HepG2 (cell line): ENCODE results near the gene MYL6B. TPM values are rescaled to one million over a fixed set of nuclear protein-coding genes. Genes with fewer than 3 reads are reported as not detected.

Experiments
- ATF3 ChIP-seq: sonication (generic); formaldehyde crosslinking; IDR thresholded peaks from 2 replicates; pipeline ENCODE4 v1.4.0; 2020; ENCODE audit warnings: missing genetic modification reagents
- ATF4 ChIP-seq, 2 experiments: fragments of 450-650 bp in 1 of 2; sonication (generic) in 1 of 2; formaldehyde crosslinking; IDR thresholded peaks; 2 replicates each; pipeline versions ENCODE4 v1.5.0 to v1.8.0; 2020 to 2022; ENCODE audit warnings: mild to moderate bottlenecking in 1 of 2, missing genetic modification reagents in 1 of 2
- CEBPG ChIP-seq: IDR thresholded peaks from 2 replicates; pipeline ENCODE4 v1.6.1; 2016
- HOXA3 ChIP-seq: sonication (generic); formaldehyde crosslinking; IDR thresholded peaks from 2 replicates; pipeline ENCODE4 v1.5.0; 2020; ENCODE audit warnings: missing genetic modification reagents
- KLF15 ChIP-seq: sonication (generic); formaldehyde crosslinking; IDR thresholded peaks from 2 replicates; pipeline ENCODE4 v1.8.1; 2023; ENCODE audit warnings: borderline replicate concordance, mild to moderate bottlenecking, inconsistent platforms, missing genetic modification reagents, mixed read lengths
- RAD51 ChIP-seq: fragments of 450-650 bp; IDR thresholded peaks from 2 replicates; pipeline ENCODE4 v1.6.1; 2016; ENCODE audit warnings: borderline replicate concordance
- RBFOX2 ChIP-seq: fragments of 200-400 bp; formaldehyde crosslinking; IDR thresholded peaks from 2 replicates; pipeline ENCODE4 v1.6.1; 2017; ENCODE audit warnings: low read depth, mild to moderate bottlenecking, low read length
- ZBTB43 ChIP-seq: sonication (generic); formaldehyde crosslinking; conservative IDR thresholded peaks from 2 replicates; pipeline ENCODE4 v1.4.0; 2020; ENCODE audit warnings: missing genetic modification reagents
- ZMAT3 ChIP-seq: sonication (generic); formaldehyde crosslinking; conservative IDR thresholded peaks from 2 replicates; pipeline ENCODE4 v1.7.0; 2021; ENCODE audit warnings: missing genetic modification reagents
- ZNF318 ChIP-seq: sonication (generic); formaldehyde crosslinking; IDR thresholded peaks from 2 replicates; pipeline ENCODE4 v1.4.0; 2020; ENCODE audit warnings: mild to moderate bottlenecking, missing genetic modification reagents
- ZNF646 ChIP-seq: sonication (generic); formaldehyde crosslinking; IDR thresholded peaks from 2 replicates; pipeline ENCODE4 v1.9.0; 2021; ENCODE audit warnings: mild to moderate bottlenecking, missing genetic modification reagents
- polyA plus RNA-seq, 8 experiments: library from polyadenylated mRNA; depleted of rRNA in 3 of 8; stranded (reverse) in 7 of 8; unstranded in 1 of 8; fragments of >200 nt; fragmentation: Illumina TruSeq in 4 of 8; extraction: Trizol in 4 of 8; gene quantifications; 2 replicates each; pipeline versions ENCODE4 v1.2.1 to v1.2.3, GENCODE V29; 2011 to 2016; ENCODE audit warnings: low read depth in 4 of 8, missing spikeins in 1 of 8, mixed read lengths in 1 of 8; ENCODE audit not compliant: insufficient read depth in 1 of 8
- total RNA-seq, 5 experiments: library from RNA; depleted of rRNA; stranded (reverse); fragments of >200 nt; fragmentation: Illumina TruSeq; extraction: Trizol; gene quantifications; 2 replicates each; pipeline ENCODE4 v1.2.3, GENCODE V29; 2016; ENCODE audit warnings: low read depth in 1 of 5

Gene MYL6B
- total and polyA plus RNA-seq, 2 of the 13 experiments (the other 11 are each of a cell fraction or from before 2014, with no cell fraction given): 75.7 to 88.7 TPM

- TF ChIP-seq ZNF318 (CRISPR knock-in tag) (no peak), ZMAT3 (peak; percentile 31; the same call in 1 of the 2 replicates), RBFOX2 (peak; percentile 86), KLF15 (CRISPR knock-in tag) (no peak), ZNF646 (CRISPR knock-in tag) (no peak), ATF3 (0 out of 2 replicates have a peak, but pooled peaks have one; percentile 25), RAD51 (no peak), HOXA3 (CRISPR knock-in tag) (peak; percentile 92), ATF4 (CRISPR knock-in tag; IDR thresholded peaks at IDR 0.05) (peak in 1 of 2 experiments; percentile 5; a peak in 1 of 4 replicates), ZBTB43 (CRISPR knock-in tag) (no peak; the same call in 1 of the 2 replicates), CEBPG (CRISPR knock-in tag) (peak; percentile 64)
Observed at GRCh38 chr12:56152132-56152755, at the start of gene MYL6B (continued).
